NCI-H524 treated with DMSO at 0.1 percent for 48 hours (cell line): ENCODE data around the gene CCDC7.
"Not testable (repeated sequence)": the region's sequence is repeated elsewhere in the genome, so short reads cannot be mapped to it uniquely, and the experiment has no call there.

Source experiments
- DNase-seq: peaks from one replicate; lab custom pipeline; 2025; lab: John Stamatoyannopoulos, UW

The CCDC7 gene

DNA sequence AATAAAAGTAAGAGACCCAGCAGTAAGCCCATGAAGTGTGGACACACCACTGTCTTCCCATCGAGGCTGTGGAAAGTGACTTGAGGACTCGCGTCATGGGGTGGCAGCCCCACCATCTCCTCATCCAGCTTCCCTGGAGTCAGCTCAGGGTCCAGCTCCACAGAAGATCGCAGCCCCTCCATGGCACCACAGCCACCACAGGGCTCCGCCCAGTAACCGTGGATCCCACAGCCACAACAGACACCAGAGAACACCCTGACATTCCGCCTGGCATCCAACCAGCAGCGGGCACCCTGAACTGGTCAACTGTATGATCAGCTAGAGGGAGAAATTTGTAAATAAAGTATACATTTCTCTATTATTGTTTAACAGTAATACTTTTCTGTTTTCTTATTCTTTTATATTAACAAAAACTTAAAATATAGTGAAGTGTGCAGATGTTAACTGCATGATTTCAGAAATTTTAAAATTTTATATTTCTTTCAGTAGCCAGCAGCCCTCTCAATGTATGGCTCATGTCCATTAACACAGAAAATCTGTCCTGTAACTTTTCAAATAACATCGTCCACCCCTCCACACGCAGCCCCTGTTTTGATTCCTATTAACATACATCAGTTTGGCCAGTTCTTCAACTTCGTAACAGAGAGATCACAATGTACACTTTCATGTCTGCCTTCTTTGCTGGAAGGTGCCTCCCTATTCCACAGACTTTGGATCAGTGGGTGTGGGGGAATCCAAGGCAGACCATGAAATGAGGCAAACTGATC, 442.4 kb downstream of the CCDC7 start:
- no peak for DNase-seq

GRCh38 chr10:32889631-32890212, 443.8 kb downstream of the CCDC7 start:
- no peak for DNase-seq

DNA sequence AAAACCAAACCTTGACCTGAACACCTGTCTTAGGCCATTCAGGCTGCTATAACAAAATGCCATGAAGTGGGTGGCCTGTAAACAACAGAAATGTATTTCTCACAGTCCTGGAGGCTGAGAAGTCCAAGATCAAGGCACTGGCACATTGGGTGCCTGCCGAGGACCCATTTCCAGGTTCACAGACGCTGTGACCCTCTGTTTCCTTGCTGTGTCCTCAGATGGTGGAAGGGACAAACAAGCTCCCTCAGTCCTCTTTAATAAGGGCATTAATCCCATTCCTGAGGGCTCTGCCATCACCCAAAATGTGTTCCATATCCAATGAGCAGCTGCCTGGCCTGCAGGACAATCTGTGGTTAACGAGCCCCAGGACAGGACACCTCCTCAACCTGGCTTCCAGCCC, 444.5 kb downstream of the CCDC7 start:
- no peak for DNase-seq

DNA sequence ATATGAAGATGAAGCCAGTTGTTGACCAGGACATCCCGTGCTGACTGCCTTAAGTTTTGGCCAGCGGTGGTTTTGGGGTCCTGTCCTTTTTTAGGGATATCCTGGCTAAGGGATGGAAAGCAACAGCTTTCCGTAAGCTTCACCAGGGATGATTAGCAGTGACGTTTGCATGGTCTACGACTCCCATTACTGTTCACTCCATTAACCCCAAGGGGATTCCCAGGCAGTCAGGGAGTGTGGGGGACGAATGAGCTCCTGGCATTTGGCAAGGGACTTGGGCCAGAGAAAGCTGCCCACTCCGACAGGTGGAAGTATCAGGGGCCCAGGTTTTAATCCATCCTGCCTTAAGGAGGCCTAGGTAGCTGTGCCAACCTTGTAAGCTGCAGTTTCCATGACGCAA, 445.3 kb downstream of the CCDC7 start:
- no peak for DNase-seq

- no peak for DNase-seq
Observed at GRCh38 chr10:32893434-32893833, 447.5 kb downstream of the CCDC7 start.

- DNase-seq = no peak
Observed at GRCh38 chr10:32893916-32894664, 448.1 kb downstream of the CCDC7 start.

DNA sequence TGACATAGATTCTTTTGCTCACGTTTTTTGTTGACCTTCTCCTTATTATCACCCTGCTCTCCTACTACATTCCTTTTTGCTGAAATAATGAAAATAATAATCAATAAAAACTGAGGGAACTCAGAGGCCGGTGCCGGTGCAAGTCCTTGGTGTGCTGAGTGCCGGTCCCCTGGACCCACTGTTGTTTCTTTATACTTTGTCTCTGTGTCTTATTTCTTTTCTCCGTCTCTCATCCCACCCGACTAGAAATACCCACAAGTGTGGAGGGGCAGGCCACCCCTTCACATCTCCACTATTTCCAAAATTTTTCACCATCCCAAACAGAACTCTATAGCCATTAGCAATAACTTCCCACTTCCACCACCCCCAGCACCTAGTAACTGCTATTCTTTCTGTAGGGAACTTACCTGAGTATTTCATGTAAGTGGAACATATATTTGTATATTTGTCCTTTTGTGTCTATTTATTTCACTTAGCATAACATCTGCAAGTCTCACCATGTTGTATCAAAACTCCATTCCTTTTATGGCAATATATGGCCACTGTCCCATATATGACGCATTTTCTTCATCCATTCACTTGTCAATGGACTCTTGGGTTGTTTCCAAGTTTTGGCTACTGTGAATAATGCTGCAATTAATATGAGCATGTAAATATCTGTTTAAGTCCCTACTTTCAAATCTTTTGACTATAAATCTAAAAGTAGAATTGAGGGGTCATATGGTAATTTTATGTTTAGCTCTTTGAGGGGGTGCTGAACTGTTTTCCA, 449.4 kb downstream of the CCDC7 start:
- not testable (repeated sequence) for DNase-seq

GRCh38 chr10:32901815-32902214, 455.9 kb downstream of the CCDC7 start:
- no peak for DNase-seq

DNA sequence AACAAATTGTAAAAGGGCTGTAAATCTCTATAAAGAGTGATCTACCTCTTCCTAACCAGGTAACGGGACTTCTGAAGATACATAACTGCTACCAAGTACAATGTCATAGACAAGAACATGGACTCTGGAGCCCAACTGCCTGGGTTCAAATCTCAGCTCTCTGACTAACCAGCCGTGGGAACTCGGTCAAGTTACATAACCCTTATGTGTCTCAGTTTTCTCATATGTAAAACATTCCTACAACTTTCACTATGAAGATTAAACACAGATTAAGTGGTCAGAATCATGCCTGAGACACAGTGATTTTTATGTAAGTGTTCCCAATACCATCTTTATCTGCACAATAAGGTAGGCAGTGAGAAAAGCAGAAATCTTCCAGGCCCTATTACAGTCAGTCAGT, 459.5 kb downstream of the CCDC7 start:
- DNase-seq = no peak

DNA sequence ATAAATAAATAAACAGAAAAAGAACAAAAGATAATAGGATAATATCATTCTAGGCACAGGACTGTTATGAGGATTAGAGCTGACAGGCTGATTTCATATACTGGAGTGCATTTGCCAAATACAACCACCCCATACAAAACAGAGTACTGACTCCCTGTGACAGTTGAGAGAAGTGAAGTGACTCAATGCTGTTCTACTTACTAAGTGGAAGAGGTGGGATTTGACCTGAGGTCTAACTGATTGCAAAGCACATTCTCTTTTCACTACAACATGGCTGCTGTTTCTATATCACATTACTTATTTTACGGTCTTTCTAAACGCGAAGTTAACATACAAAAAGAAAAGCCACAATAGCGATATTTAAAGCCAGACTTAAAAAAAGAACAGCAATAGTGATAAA, 460.7 kb downstream of the CCDC7 start:
- DNase-seq = no peak

- DNase-seq = no peak
Observed at GRCh38 chr10:32909456-32909855, 463.5 kb downstream of the CCDC7 start.

DNA sequence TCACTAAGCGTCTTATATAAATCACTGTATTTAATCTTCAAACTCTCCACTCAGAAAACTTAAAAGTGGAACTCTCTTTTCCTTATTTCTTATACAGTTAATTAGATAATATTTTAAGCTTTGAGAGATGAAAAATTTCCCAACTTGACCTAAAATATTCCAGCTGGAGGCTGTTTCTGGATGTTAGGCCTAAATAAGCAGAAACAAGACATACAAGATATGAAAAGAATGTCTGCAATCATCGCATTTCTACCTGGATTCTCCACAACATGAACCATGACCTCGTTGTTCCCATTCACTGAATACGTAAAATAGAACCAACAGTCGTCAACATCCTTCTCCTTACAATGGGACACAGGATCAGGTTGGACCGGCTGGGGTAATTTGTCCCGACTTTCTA, 464.0 kb downstream of the CCDC7 start:
- DNase-seq = not testable (repeated sequence)

DNA sequence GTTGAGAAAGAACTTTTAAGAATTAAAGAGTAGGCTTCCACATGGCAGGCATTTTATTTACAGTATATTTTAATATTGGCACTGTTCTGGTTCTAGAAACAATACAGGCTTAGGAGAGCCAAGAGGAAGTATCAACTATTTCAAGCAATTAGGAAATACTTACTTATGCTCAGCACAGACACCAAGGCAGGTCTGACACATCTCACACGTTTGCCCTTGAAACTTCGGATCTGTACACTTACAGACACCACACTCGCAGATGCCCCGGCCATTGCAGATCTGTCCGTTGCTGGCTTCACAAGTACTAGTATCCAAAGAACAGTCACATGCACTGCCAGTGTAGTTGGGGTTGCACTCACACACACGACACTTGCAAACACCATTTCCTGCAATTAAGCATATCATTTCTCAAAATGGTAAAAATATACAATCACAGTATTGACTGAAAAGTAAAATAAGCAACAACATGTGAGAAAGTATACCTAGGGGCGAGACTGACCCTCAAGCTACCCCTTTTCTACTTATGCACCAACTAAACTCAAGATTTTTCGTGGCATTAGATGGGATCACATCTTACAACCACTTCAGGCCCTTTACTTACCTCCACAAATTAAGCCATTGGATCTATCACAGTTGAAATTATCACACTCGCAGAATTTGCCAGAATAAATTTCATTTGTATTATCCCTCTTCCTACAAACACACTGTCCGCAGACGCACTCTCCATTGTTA, 465.5 kb downstream of the CCDC7 start:
- no peak for DNase-seq

- DNase-seq = not testable (repeated sequence)
Observed at GRCh38 chr10:32917817-32918216, 471.9 kb downstream of the CCDC7 start.

DNA sequence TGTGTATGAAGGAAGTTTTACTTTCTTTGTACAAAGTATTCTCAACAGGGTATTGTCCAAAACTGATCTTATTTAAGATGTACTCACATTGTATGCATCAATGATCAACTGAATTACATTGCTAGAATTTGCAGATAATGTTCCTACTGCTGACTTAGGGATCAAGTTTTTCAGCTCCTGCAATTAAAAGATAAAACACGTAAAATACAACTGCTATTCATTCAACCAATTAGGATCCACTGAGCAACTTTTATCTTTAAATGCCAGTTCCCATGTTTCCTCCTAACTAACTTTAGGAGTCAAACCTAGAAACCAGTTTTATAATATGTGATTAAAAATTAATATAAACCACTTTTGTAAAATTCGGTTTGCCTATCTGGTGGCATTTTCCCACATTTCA, 476.2 kb downstream of the CCDC7 start:
- no peak for DNase-seq

GRCh38 chr10:32923134-32923533, 477.2 kb downstream of the CCDC7 start:
- DNase-seq = no peak

- no peak for DNase-seq
Observed at GRCh38 chr10:32923849-32924248, 477.9 kb downstream of the CCDC7 start.
